Measurements from ENCODE around the gene ZNF709. TPM values are rescaled to one million over a fixed set of nuclear protein-coding genes. Genes with fewer than 3 reads are reported as not detected.
"Not testable (repeated sequence)": the region's sequence is repeated elsewhere in the genome, so short reads cannot be mapped to it uniquely, and the experiment has no call there.

The ZNF709 gene
- total and polyA plus RNA-seq, 9 donors: 1.2 to 5.4 (median 2.5) TPM

GRCh38 chr19:12486265-12486783 lies 1.7 kb upstream of the ZNF709 start:
- not testable (repeated sequence) for H3K9me3 ChIP-seq (replicated peaks; ENCODE audit: control insufficient read depth, low read depth, low read length); H3K27me3 ChIP-seq (ENCODE audit: control insufficient read depth, insufficient read depth, low read length); H3K4me3 ChIP-seq (ENCODE audit: low read length); H3K27ac ChIP-seq (ENCODE audit: low read length); H3K36me3 ChIP-seq (ENCODE audit: control insufficient read depth, insufficient read depth, low read length); DNase-seq
- 91% methylated on average over 1 of the region's 1 CpG for WGBS (ENCODE audit: insufficient coverage)
- H3K4me1 ChIP-seq (ENCODE audit: control insufficient read depth, insufficient read depth, low read length): peaks cover 11% of the 10 kb centered on the region

DNA sequence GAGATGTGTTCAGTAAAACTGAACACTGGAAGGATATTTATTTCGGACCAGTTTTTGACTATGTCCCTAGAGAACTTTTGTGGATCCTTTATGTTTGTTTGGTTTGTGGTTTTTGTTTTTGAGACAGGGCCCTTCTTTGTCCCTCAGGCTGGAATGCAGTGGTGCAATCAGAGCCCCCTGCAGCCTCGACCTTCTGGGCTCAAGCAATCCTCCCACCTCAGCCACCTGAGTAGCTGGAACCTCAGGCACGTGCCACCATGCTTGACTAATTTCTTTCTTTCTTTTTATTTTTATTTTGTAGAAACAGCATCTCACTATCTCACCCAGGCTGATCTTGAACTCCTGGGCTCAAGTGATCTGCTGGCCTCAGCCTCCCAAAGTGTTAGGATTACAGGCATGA lies 955 bp upstream of the ZNF709 start:
- DNase-seq: no peak
- Histone ChIP-seq H3K27ac (ENCODE audit: low read length) (no peak overlapping the region), H3K4me1 (ENCODE audit: control insufficient read depth, insufficient read depth, low read length) (peaks cover 11% of the 10 kb centered on the region), H3K4me3 (ENCODE audit: low read length) (no peak overlapping the region), H3K9me3 (replicated peaks; ENCODE audit: control insufficient read depth, low read depth, low read length) (no peaks in the 10 kb centered on the region), H3K36me3 (ENCODE audit: control insufficient read depth, insufficient read depth, low read length) (no peaks in the 10 kb centered on the region), H3K27me3 (ENCODE audit: control insufficient read depth, insufficient read depth, low read length) (no peaks in the 10 kb centered on the region)
- 57% methylated on average over 1 of the region's 3 CpGs for WGBS (ENCODE audit: insufficient coverage)

GRCh38 chr19:12485052-12485416 lies 418 bp upstream of the ZNF709 start:
- no peaks in the 10 kb centered on the region for H3K9me3 ChIP-seq (replicated peaks; ENCODE audit: control insufficient read depth, low read depth, low read length)
- under 1% methylated on average over 7 of the region's 11 CpGs for WGBS (ENCODE audit: insufficient coverage)
- H3K4me1 ChIP-seq (ENCODE audit: control insufficient read depth, insufficient read depth, low read length): peaks cover 11% of the 10 kb centered on the region
- H3K4me3 ChIP-seq (ENCODE audit: low read length): peak overlapping the region; percentile 57
- no peaks in the 10 kb centered on the region for H3K36me3 ChIP-seq (ENCODE audit: control insufficient read depth, insufficient read depth, low read length)
- DNase-seq: no peak
- no peaks in the 10 kb centered on the region for H3K27me3 ChIP-seq (ENCODE audit: control insufficient read depth, insufficient read depth, low read length)
- H3K27ac ChIP-seq (ENCODE audit: low read length): peak overlapping the region; percentile 59

GRCh38 chr19:12484011-12484370 lies 625 bp downstream of the ZNF709 start:
- no peak for DNase-seq
- H3K4me3 ChIP-seq (ENCODE audit: low read length): peak overlapping the region; percentile 57
- peak overlapping the region; percentile 59 for H3K27ac ChIP-seq (ENCODE audit: low read length)
- H3K36me3 ChIP-seq (ENCODE audit: control insufficient read depth, insufficient read depth, low read length): no peaks in the 10 kb centered on the region
- no peaks in the 10 kb centered on the region for H3K9me3 ChIP-seq (replicated peaks; ENCODE audit: control insufficient read depth, low read depth, low read length)
- H3K4me1 ChIP-seq (ENCODE audit: control insufficient read depth, insufficient read depth, low read length): peaks cover 11% of the 10 kb centered on the region
- no peaks in the 10 kb centered on the region for H3K27me3 ChIP-seq (ENCODE audit: control insufficient read depth, insufficient read depth, low read length)
- WGBS (ENCODE audit: insufficient coverage): 0% methylated on average over 7 of the region's 13 CpGs

DNA sequence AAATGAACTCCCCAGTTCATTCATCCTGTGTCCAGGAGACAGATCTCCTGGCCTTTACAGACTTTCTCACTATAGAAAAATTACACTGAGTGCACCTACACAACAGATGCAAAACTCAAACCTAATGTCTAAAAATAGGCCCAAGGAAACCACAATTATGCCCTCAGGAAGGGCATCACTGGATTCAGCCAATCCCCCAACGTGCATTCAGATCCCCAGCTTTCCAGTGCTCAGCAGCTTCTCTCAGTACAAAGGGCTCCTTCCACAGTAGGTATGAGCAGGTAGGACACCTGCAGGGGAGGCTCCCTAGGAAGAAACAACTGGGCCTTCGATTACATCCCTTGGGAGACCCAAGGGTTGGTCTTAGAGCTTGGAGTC lies 2.1 kb downstream of the ZNF709 start:
- H3K9me3 ChIP-seq (replicated peaks; ENCODE audit: control insufficient read depth, low read depth, low read length): no peaks in the 10 kb centered on the region
- peaks cover 11% of the 10 kb centered on the region for H3K4me1 ChIP-seq (ENCODE audit: control insufficient read depth, insufficient read depth, low read length)
- no peaks in the 10 kb centered on the region for H3K36me3 ChIP-seq (ENCODE audit: control insufficient read depth, insufficient read depth, low read length)
- H3K27ac ChIP-seq (ENCODE audit: low read length): no peak overlapping the region
- H3K27me3 ChIP-seq (ENCODE audit: control insufficient read depth, insufficient read depth, low read length): no peaks in the 10 kb centered on the region
- no peak for DNase-seq
- no peak overlapping the region for H3K4me3 ChIP-seq (ENCODE audit: low read length)
- 83% methylated on average over 1 of the region's 2 CpGs for WGBS (ENCODE audit: insufficient coverage)

GRCh38 chr19:12481781-12482508 lies 2.7 kb downstream of the ZNF709 start:
- 38% methylated on average over 1 of the region's 4 CpGs for WGBS (ENCODE audit: insufficient coverage)
- no peak for DNase-seq

GRCh38 chr19:12478234-12478941 lies 6.2 kb downstream of the ZNF709 start:
- Histone ChIP-seq H3K9me3 (replicated peaks; ENCODE audit: control insufficient read depth, low read depth, low read length) (peaks cover 2% of the 10 kb centered on the region), H3K36me3 (ENCODE audit: control insufficient read depth, insufficient read depth, low read length) (no peaks in the 10 kb centered on the region), H3K27ac (ENCODE audit: low read length) (no peak overlapping the region), H3K4me3 (ENCODE audit: low read length) (no peak overlapping the region), H3K27me3 (ENCODE audit: control insufficient read depth, insufficient read depth, low read length) (no peaks in the 10 kb centered on the region), H3K4me1 (ENCODE audit: control insufficient read depth, insufficient read depth, low read length) (peaks cover 3% of the 10 kb centered on the region)
- 72% methylated on average over 2 of the region's 5 CpGs for WGBS (ENCODE audit: insufficient coverage)
- no peak for DNase-seq

More at GRCh38 chr19:12481781-12482508, 2.7 kb downstream of the ZNF709 start:
- Histone ChIP-seq H3K36me3 (ENCODE audit: control insufficient read depth, insufficient read depth, low read length) (no peaks in the 10 kb centered on the region), H3K9me3 (replicated peaks; ENCODE audit: control insufficient read depth, low read depth, low read length) (no peaks in the 10 kb centered on the region), H3K4me3 (ENCODE audit: low read length) (no peak overlapping the region), H3K27me3 (ENCODE audit: control insufficient read depth, insufficient read depth, low read length) (no peaks in the 10 kb centered on the region), H3K4me1 (ENCODE audit: control insufficient read depth, insufficient read depth, low read length) (peaks cover 11% of the 10 kb centered on the region), H3K27ac (ENCODE audit: low read length) (no peak overlapping the region)

GRCh38 chr19:12467651-12468050 lies 17.0 kb downstream of the ZNF709 start:
- H3K27ac ChIP-seq (ENCODE audit: low read length); DNase-seq; H3K27me3 ChIP-seq (ENCODE audit: control insufficient read depth, insufficient read depth, low read length); H3K4me1 ChIP-seq (ENCODE audit: control insufficient read depth, insufficient read depth, low read length); H3K4me3 ChIP-seq (ENCODE audit: low read length): not testable (repeated sequence)
- peaks cover 10% of the 10 kb centered on the region for H3K36me3 ChIP-seq (ENCODE audit: control insufficient read depth, insufficient read depth, low read length)
- H3K9me3 ChIP-seq (replicated peaks; ENCODE audit: control insufficient read depth, low read depth, low read length): peaks cover 65% of the 10 kb centered on the region
- WGBS (ENCODE audit: insufficient coverage): 93% methylated on average over 12 of the region's 33 CpGs

DNA sequence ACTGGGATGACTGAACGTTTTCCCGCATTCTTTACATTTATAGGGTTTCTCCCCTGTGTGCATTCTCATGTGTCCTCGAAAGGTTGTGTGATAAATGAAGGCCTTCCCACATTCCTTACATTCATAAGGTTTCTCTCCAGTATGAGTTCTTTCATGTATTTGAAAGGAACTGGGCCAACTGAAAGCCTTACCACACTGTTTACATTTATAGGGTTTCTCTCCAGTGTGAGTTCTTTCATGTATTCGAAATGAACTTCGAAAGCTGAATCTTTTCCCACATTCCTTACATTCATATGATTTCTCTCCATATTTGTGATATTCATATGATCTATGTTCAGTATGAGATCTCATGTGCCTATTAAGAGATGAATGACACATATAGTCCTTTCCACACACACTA lies 19.4 kb downstream of the ZNF709 start:
- Histone ChIP-seq H3K27me3 (ENCODE audit: control insufficient read depth, insufficient read depth, low read length) (no peaks in the 10 kb centered on the region), H3K4me3 (ENCODE audit: low read length) (no peak overlapping the region), H3K36me3 (ENCODE audit: control insufficient read depth, insufficient read depth, low read length) (peaks cover 10% of the 10 kb centered on the region), H3K4me1 (ENCODE audit: control insufficient read depth, insufficient read depth, low read length) (no peaks in the 10 kb centered on the region), H3K9me3 (replicated peaks; ENCODE audit: control insufficient read depth, low read depth, low read length) (peaks cover 50% of the 10 kb centered on the region), H3K27ac (ENCODE audit: low read length) (no peak overlapping the region)
- no CpG with 5 or more reads among the region's 5 CpGs for WGBS (ENCODE audit: insufficient coverage)
- no peak for DNase-seq

GRCh38 chr19:12464769-12465168 lies 19.8 kb downstream of the ZNF709 start:
- Histone ChIP-seq H3K27me3 (ENCODE audit: control insufficient read depth, insufficient read depth, low read length) (no peaks in the 10 kb centered on the region), H3K9me3 (replicated peaks; ENCODE audit: control insufficient read depth, low read depth, low read length) (peaks cover 46% of the 10 kb centered on the region), H3K4me3 (ENCODE audit: low read length) (no peak overlapping the region), H3K36me3 (ENCODE audit: control insufficient read depth, insufficient read depth, low read length) (peaks cover 10% of the 10 kb centered on the region), H3K4me1 (ENCODE audit: control insufficient read depth, insufficient read depth, low read length) (no peaks in the 10 kb centered on the region), H3K27ac (ENCODE audit: low read length) (no peak overlapping the region)
- no CpG with 5 or more reads among the region's 3 CpGs for WGBS (ENCODE audit: insufficient coverage)
- DNase-seq: no peak

Measured in muscle of leg (tissue), 11 donors.